Activated T-helper 1 cell treated with anti-CD3 and anti-CD28 coated beads, Interleukin-12 subunit alpha, Interleukin-12 subunit beta, Interleukin-2, Interleukin-4 antibody, amounts not matched to agents 30 ng/mL and 10 ng/mL and 1 ng/mL, durations not matched to agents 14 hours and 24 hours and 36 hours (primary cell): ENCODE measurements around the gene ZBTB2. TPM values are rescaled to one million over a fixed set of nuclear protein-coding genes. Genes with fewer than 3 reads are reported as not detected.
"Not testable (repeated sequence)": the region's sequence is repeated elsewhere in the genome, so short reads cannot be mapped to it uniquely, and the experiment has no call there.

Experiments
- DNase-seq: peaks from one replicate; pipeline ENCODE4 v3.0.0; 2021; ENCODE audit warnings: low spot score
- H3K27ac Mint-ChIP-seq: one replicate; pipeline ENCODE4 v1.8.0; 2021; ENCODE audit warnings: mild to moderate bottlenecking, mixed read lengths
- H3K27me3 Mint-ChIP-seq: one replicate; pipeline ENCODE4 v1.8.0; 2022; ENCODE audit warnings: mild to moderate bottlenecking, moderate library complexity, mixed read lengths; ENCODE audit not compliant: insufficient read depth
- H3K36me3 Mint-ChIP-seq: one replicate; pipeline ENCODE4 v1.8.0; 2021; ENCODE audit warnings: low read depth, mixed read lengths
- H3K4me1 Mint-ChIP-seq: one replicate; pipeline ENCODE4 v1.8.0; 2021; ENCODE audit warnings: low read depth, mixed read lengths
- H3K4me3 Mint-ChIP-seq: one replicate; pipeline ENCODE4 v1.8.0; 2021; ENCODE audit warnings: mild to moderate bottlenecking, moderate library complexity, mixed read lengths
- H3K9me3 Mint-ChIP-seq: one replicate; pipeline ENCODE4 v1.8.0; 2021; ENCODE audit warnings: mixed read lengths
- intact Hi-C: fragments of 100-400 bp; cut with micrococcal nuclease; formaldehyde crosslinking; loops from one replicate; pipeline ENCODE4 v1.15.1; 2024
- total RNA-seq: library from RNA; stranded (reverse); gene quantifications from 2 replicates; pipeline ENCODE4 v1.2.3, GENCODE V29; 2022

The ZBTB2 gene
- total RNA-seq, 1 donor from 2014 or later: 24.0 TPM

GRCh38 chr6:151353795-151354194, 37.6 kb downstream of the ZBTB2 start:
- intact Hi-C loops: no loop called here
- Mint-ChIP-seq H3K4me3 (no peak overlapping the region), H3K4me1 (peaks cover 9% of the 10 kb centered on the region), H3K27ac (no peak overlapping the region), H3K9me3 (no peaks in the 10 kb centered on the region), H3K27me3 (no peaks in the 10 kb centered on the region), H3K36me3 (peaks cover 5% of the 10 kb centered on the region)
- DNase-seq: no peak

- H3K27ac Mint-ChIP-seq: no peak overlapping the region
- no peaks in the 10 kb centered on the region for H3K9me3 Mint-ChIP-seq
- no peaks in the 10 kb centered on the region for H3K36me3 Mint-ChIP-seq
- H3K27me3 Mint-ChIP-seq: no peaks in the 10 kb centered on the region
- intact Hi-C loops: no loop called here
- no peak overlapping the region for H3K4me3 Mint-ChIP-seq
- peaks cover 1% of the 10 kb centered on the region for H3K4me1 Mint-ChIP-seq
- no peak for DNase-seq
Measured at GRCh38 chr6:151352410-151353396, 38.7 kb downstream of the ZBTB2 start.

- Mint-ChIP-seq H3K27ac (no peak overlapping the region), H3K4me3 (no peak overlapping the region), H3K36me3 (no peaks in the 10 kb centered on the region), H3K4me1 (no peaks in the 10 kb centered on the region), H3K9me3 (no peaks in the 10 kb centered on the region), H3K27me3 (no peaks in the 10 kb centered on the region)
- DNase-seq: no peak
- intact Hi-C loops: no loop called here
Measured at GRCh38 chr6:151351731-151352130, 39.6 kb downstream of the ZBTB2 start.

GRCh38 chr6:151351146-151351700, 40.1 kb downstream of the ZBTB2 start:
- Mint-ChIP-seq H3K4me3 (no peak overlapping the region), H3K27me3 (peaks cover under 1% of the 10 kb centered on the region), H3K27ac (no peak overlapping the region), H3K4me1 (no peaks in the 10 kb centered on the region), H3K36me3 (no peaks in the 10 kb centered on the region), H3K9me3 (no peaks in the 10 kb centered on the region)
- intact Hi-C loops: no loop called here
- no peak for DNase-seq

- no peak for DNase-seq
- no peaks in the 10 kb centered on the region for H3K4me1 Mint-ChIP-seq
- no peak overlapping the region for H3K27ac Mint-ChIP-seq
- H3K36me3 Mint-ChIP-seq: no peaks in the 10 kb centered on the region
- H3K4me3 Mint-ChIP-seq: no peak overlapping the region
- H3K27me3 Mint-ChIP-seq: peaks cover 5% of the 10 kb centered on the region
- intact Hi-C loops: no loop called here
- H3K9me3 Mint-ChIP-seq: no peaks in the 10 kb centered on the region
Measured at GRCh38 chr6:151350442-151351145, 40.8 kb downstream of the ZBTB2 start.

GRCh38 chr6:151349651-151350270, 41.6 kb downstream of the ZBTB2 start:
- Mint-ChIP-seq H3K9me3 (no peaks in the 10 kb centered on the region), H3K4me1 (no peaks in the 10 kb centered on the region), H3K4me3 (no peak overlapping the region), H3K27me3 (peaks cover 5% of the 10 kb centered on the region), H3K36me3 (no peaks in the 10 kb centered on the region), H3K27ac (no peak overlapping the region)
- intact Hi-C loops: no loop called here
- DNase-seq: no peak

- intact Hi-C loops: not testable (repeated sequence)
Measured at GRCh38 chr6:151342750-151343149, 48.6 kb downstream of the ZBTB2 start.

GRCh38 chr6:151341476-151342195, 49.7 kb downstream of the ZBTB2 start:
- Mint-ChIP-seq H3K27ac (no peak overlapping the region), H3K36me3 (no peaks in the 10 kb centered on the region), H3K9me3 (no peaks in the 10 kb centered on the region), H3K4me1 (no peaks in the 10 kb centered on the region), H3K27me3 (peaks cover 12% of the 10 kb centered on the region), H3K4me3 (no peak overlapping the region)
- intact Hi-C loops: no loop called here
- no peak for DNase-seq

More at GRCh38 chr6:151342750-151343149, 48.6 kb downstream of the ZBTB2 start:
- not testable (repeated sequence) for DNase-seq, H3K9me3 Mint-ChIP-seq, H3K27ac Mint-ChIP-seq, H3K4me3 Mint-ChIP-seq, H3K4me1 Mint-ChIP-seq, H3K36me3 Mint-ChIP-seq
- peaks cover 12% of the 10 kb centered on the region for H3K27me3 Mint-ChIP-seq

GRCh38 chr6:151340219-151340978, 51.0 kb downstream of the ZBTB2 start:
- Mint-ChIP-seq H3K4me1 (no peaks in the 10 kb centered on the region), H3K36me3 (no peaks in the 10 kb centered on the region), H3K27me3 (peaks cover 10% of the 10 kb centered on the region), H3K4me3 (no peak overlapping the region), H3K27ac (no peak overlapping the region), H3K9me3 (no peaks in the 10 kb centered on the region)
- intact Hi-C loops: no loop called here
- DNase-seq: no peak

- Mint-ChIP-seq H3K4me1 (no peaks in the 10 kb centered on the region), H3K36me3 (no peaks in the 10 kb centered on the region), H3K27ac (no peak overlapping the region), H3K9me3 (no peaks in the 10 kb centered on the region), H3K4me3 (no peak overlapping the region), H3K27me3 (peaks cover 9% of the 10 kb centered on the region)
- no peak for DNase-seq
- intact Hi-C loops: no loop called here
Measured at GRCh38 chr6:151339369-151339768, 52.0 kb downstream of the ZBTB2 start.

GRCh38 chr6:151338651-151339200, 52.6 kb downstream of the ZBTB2 start:
- no peaks in the 10 kb centered on the region for H3K4me1 Mint-ChIP-seq
- no peak overlapping the region for H3K4me3 Mint-ChIP-seq
- intact Hi-C loops: no loop called here
- H3K27ac Mint-ChIP-seq: no peak overlapping the region
- no peaks in the 10 kb centered on the region for H3K9me3 Mint-ChIP-seq
- peaks cover 8% of the 10 kb centered on the region for H3K27me3 Mint-ChIP-seq
- no peaks in the 10 kb centered on the region for H3K36me3 Mint-ChIP-seq
- no peak for DNase-seq
